Esophagus muscularis mucosa (tissue), 4 donors: ENCODE measurements around the gene SOX11.

Source experiments
- EP300 ChIP-seq: sonication (generic); formaldehyde crosslinking; IDR thresholded peaks from one replicate; pipeline ENCODE4 v1.6.1; 2017; ENCODE audit warnings: antibody characterized with exemption
- POLR2AphosphoS5 ChIP-seq, 2 donors: sonication (generic); formaldehyde crosslinking; IDR thresholded peaks; one replicate each; pipeline ENCODE4 v1.6.1; 2017; ENCODE audit warnings: antibody characterized with exemption in 2 of 2
- TF ChIP-seq, protein P1 (sequence below), 3 experiments: fragments of 200-600 bp in 2 of 3; fragments of 450-650 bp in 1 of 3; sonication (generic) in 2 of 3; IDR thresholded peaks; one replicate each; pipeline ENCODE4 v1.5.1; 2017 to 2019; ENCODE audit warnings: antibody characterized with exemption in 3 of 3, mild to moderate bottlenecking in 2 of 3, moderate library complexity in 1 of 3

DNA sequence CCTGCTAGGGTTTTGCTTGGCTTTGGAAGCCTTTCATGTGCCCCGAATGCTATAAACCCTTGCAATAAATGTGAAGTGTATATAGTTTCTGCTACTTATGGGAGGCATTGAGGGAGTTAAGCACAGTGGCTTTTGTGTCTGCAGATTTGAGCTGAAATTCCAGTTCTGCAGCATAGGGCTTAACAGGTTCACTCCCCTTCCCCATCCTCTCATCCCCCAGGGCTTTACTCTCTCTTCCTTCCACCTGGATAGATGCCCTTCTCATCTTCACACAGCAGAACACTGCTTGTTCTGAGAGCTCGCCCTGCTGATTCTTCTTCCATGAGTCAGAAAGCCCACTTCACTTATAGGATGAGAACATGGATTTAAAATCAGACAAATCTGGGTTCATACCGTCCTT, 37.2 kb downstream of the SOX11 start:
- no peak for TF ChIP-seq POLR2AphosphoS5 (IDR thresholded peaks at IDR 0.05)
- TF ChIP-seq, protein P1, sequence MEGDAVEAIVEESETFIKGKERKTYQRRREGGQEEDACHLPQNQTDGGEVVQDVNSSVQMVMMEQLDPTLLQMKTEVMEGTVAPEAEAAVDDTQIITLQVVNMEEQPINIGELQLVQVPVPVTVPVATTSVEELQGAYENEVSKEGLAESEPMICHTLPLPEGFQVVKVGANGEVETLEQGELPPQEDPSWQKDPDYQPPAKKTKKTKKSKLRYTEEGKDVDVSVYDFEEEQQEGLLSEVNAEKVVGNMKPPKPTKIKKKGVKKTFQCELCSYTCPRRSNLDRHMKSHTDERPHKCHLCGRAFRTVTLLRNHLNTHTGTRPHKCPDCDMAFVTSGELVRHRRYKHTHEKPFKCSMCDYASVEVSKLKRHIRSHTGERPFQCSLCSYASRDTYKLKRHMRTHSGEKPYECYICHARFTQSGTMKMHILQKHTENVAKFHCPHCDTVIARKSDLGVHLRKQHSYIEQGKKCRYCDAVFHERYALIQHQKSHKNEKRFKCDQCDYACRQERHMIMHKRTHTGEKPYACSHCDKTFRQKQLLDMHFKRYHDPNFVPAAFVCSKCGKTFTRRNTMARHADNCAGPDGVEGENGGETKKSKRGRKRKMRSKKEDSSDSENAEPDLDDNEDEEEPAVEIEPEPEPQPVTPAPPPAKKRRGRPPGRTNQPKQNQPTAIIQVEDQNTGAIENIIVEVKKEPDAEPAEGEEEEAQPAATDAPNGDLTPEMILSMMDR (IDR thresholded peaks at IDR 0.05) = no peak
- no peak for TF ChIP-seq EP300
